HT1080 (cell line): ENCODE results near the gene VPS33B. TPM values are rescaled to one million over a fixed set of nuclear protein-coding genes. Genes with fewer than 3 reads are reported as not detected.

Source experiments
- DNase-seq: peaks from one replicate; pipeline ENCODE4 v3.0.0-alpha.2; 2015; ENCODE audit warnings: low read depth
- total RNA-seq: library from RNA; depleted of rRNA; stranded (reverse); fragments of >200 nt; shearing (Covaris generic); gene quantifications from 2 replicates; pipeline ENCODE4 v1.2.3, GENCODE V29; 2014

The VPS33B gene
- total RNA-seq, 1 experiment from 2014 or later: 11.6 TPM

GRCh38 chr15:90982135-90982534 is 40.3 kb downstream of the VPS33B start:
- peak; percentile 23 for DNase-seq

GRCh38 chr15:90981681-90982080 is 40.7 kb downstream of the VPS33B start:
- DNase-seq: no peak

- DNase-seq: no peak
Observed at GRCh38 chr15:90979582-90979981, 42.8 kb downstream of the VPS33B start.

- no peak for DNase-seq
Observed at GRCh38 chr15:90974216-90974615, 48.2 kb downstream of the VPS33B start.

- no peak for DNase-seq
Observed at GRCh38 chr15:90972133-90972532, 50.3 kb downstream of the VPS33B start.

GRCh38 chr15:90970274-90970673 is 52.1 kb downstream of the VPS33B start:
- DNase-seq: no peak

GRCh38 chr15:90968434-90968833 is 54.0 kb downstream of the VPS33B start:
- DNase-seq: no peak

- no peak for DNase-seq
Observed at GRCh38 chr15:90967206-90967605, 55.2 kb downstream of the VPS33B start.

- no peak for DNase-seq
Observed at GRCh38 chr15:90966262-90966661, 56.1 kb downstream of the VPS33B start.

GRCh38 chr15:90962021-90962420 is 60.4 kb downstream of the VPS33B start:
- DNase-seq: no peak

- DNase-seq: no peak
Observed at GRCh38 chr15:90960298-90961091, 61.9 kb downstream of the VPS33B start.

GRCh38 chr15:90959894-90960293 is 62.5 kb downstream of the VPS33B start:
- peak; percentile 26 for DNase-seq

- no peak for DNase-seq
Observed at GRCh38 chr15:90959028-90959595, 63.3 kb downstream of the VPS33B start.

GRCh38 chr15:90957791-90958190 is 64.6 kb downstream of the VPS33B start:
- no peak for DNase-seq

- no peak for DNase-seq
Observed at GRCh38 chr15:90957031-90957790, 65.2 kb downstream of the VPS33B start.

- no peak for DNase-seq
Observed at GRCh38 chr15:90956274-90957030, 65.9 kb downstream of the VPS33B start.

GRCh38 chr15:90955624-90956273 is 66.6 kb downstream of the VPS33B start:
- no peak for DNase-seq

GRCh38 chr15:90954712-90955623 is 67.4 kb downstream of the VPS33B start, which contains the start of gene RCCD1:
Gene RCCD1, plus strand, starts transcription at chr15:90954884. Its CDS starts 1,851 bp downstream, at chr15:90956735.
- peak; percentile 85 for DNase-seq

GRCh38 chr15:90953947-90954711 is 68.3 kb downstream of the VPS33B start:
- no peak for DNase-seq
